CD4-positive, alpha-beta T cell treated with Interleukin-12 subunit alpha and Interleukin-12 subunit beta, for 1 hour (primary cell): Measurements from ENCODE around the gene CTTNBP2NL.

Source experiments
- DNase-seq: peaks from one replicate; pipeline ENCODE4 v3.0.0-alpha.2; 2020

The CTTNBP2NL gene

GRCh38 chr1:112395821-112396652 is at the start of gene CTTNBP2NL:
CTTNBP2NL (plus strand) TSS chr1:112396214; CDS start chr1:112416166, 19,952 bp downstream.
- peak; percentile 78 for DNase-seq

- DNase-seq, result no peak
These were observed 49.1 kb upstream of the CTTNBP2NL start for GRCh38 chr1:112346801-112347350.

- DNase-seq, result no peak
These were observed 39.2 kb upstream of the CTTNBP2NL start for GRCh38 chr1:112356765-112357164.

GRCh38 chr1:112357467-112357866 is 38.5 kb upstream of the CTTNBP2NL start:
- no peak for DNase-seq

- no peak for DNase-seq
These were observed 37.8 kb upstream of the CTTNBP2NL start for GRCh38 chr1:112358061-112358770.

- peak; percentile 37 for DNase-seq
These were observed 37.1 kb upstream of the CTTNBP2NL start for GRCh38 chr1:112358798-112359408.

- DNase-seq, result no peak
These were observed 35.9 kb upstream of the CTTNBP2NL start for GRCh38 chr1:112359961-112360767.

GRCh38 chr1:112363636-112364035 is 32.4 kb upstream of the CTTNBP2NL start:
- no peak for DNase-seq

- DNase-seq, result no peak
These were observed 27.8 kb upstream of the CTTNBP2NL start for GRCh38 chr1:112368198-112368597.

GRCh38 chr1:112369392-112370285 is 26.4 kb upstream of the CTTNBP2NL start:
- peak; percentile 78 for DNase-seq

GRCh38 chr1:112370996-112371395 is 25.0 kb upstream of the CTTNBP2NL start:
- no peak for DNase-seq

- DNase-seq, result no peak
These were observed 24.2 kb upstream of the CTTNBP2NL start for GRCh38 chr1:112371775-112372174.

- DNase-seq, result no peak
These were observed 22.2 kb upstream of the CTTNBP2NL start for GRCh38 chr1:112373806-112374205.

GRCh38 chr1:112375701-112376100 is 20.3 kb upstream of the CTTNBP2NL start:
- no peak for DNase-seq

- no peak for DNase-seq
These were observed 15.7 kb upstream of the CTTNBP2NL start for GRCh38 chr1:112380356-112380755.

- DNase-seq, result no peak
These were observed 14.5 kb upstream of the CTTNBP2NL start for GRCh38 chr1:112381324-112382076.

- no peak for DNase-seq
These were observed 12.1 kb upstream of the CTTNBP2NL start for GRCh38 chr1:112383759-112384370.

- no peak for DNase-seq
These were observed 9.8 kb upstream of the CTTNBP2NL start for GRCh38 chr1:112386024-112386723.

GRCh38 chr1:112386731-112387346 is 9.2 kb upstream of the CTTNBP2NL start:
- DNase-seq, result no peak
